ENCODE results near the gene XPR1.

DNA sequence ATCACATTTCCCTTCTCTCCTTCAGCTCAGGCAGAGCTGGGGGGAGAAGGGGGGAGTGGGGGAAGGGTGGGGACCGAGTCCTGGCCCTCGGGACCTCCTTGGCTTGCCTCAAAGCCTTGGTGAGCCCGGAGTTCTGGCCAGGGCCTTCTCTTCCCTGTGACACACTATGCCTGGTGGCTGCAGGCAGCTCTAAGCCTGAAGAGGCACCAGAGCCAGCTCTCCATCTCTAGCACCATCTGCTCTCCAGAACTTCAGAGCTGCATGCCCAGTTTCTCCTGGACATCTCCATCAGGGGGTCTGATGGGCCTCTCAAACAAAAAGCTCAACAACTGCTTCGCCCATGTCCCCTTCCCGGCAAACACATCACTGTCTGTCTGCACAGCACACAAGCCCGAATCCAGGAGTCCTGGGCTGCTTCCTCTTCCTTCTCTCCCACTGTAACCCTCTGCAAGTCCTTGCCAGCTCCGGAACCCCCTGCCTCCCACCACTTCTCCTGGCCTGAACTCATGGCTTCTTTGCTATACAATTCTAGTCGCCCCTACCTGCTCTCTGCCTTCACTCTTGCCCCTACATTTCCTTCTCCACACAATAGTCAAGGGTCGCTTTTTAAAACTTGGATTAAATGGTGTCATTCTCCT lies 307.4 kb downstream of the XPR1 start:
- no peak for TF ChIP-seq EZH2 (IDR thresholded peaks at IDR 0.05; ENCODE audit: insufficient read depth, poor library complexity, severe bottlenecking)
- no peak for TF ChIP-seq EZH2phosphoT487 (IDR thresholded peaks at IDR 0.05; ENCODE audit: insufficient read depth, low read depth)

All from GM23248 (cell line).